ENCODE data around the gene DSCAML1. TPM values are rescaled to one million over a fixed set of nuclear protein-coding genes. Genes with fewer than 3 reads are reported as not detected.

The DSCAML1 gene
- total RNA-seq, 1 experiment from 2014 or later, result 0.15 TPM

- Histone ChIP-seq H3K14ac (ENCODE audit: insufficient read depth, low read length) (no peak overlapping the region), H4K8ac (replicated peaks; ENCODE audit: insufficient read length, low read depth, low read length) (no peak overlapping the region), H2BK5ac (ENCODE audit: insufficient read length, low read length) (no peak overlapping the region), H2BK12ac (ENCODE audit: insufficient read length, low read depth, low read length) (no peak overlapping the region), H2BK20ac (ENCODE audit: low read depth, low read length, poor library complexity, severe bottlenecking) (no peak overlapping the region), H3K9me3 (ENCODE audit: control insufficient read depth, low read depth, low read length) (peaks cover 4% of the 10 kb centered on the region), H3K23me2 (ENCODE audit: insufficient read length, low read depth, low read length, poor library complexity, severe bottlenecking) (no peaks in the 10 kb centered on the region), H2BK120ac (ENCODE audit: low read depth, low read length, poor library complexity, severe bottlenecking) (no peak overlapping the region), H3K4me1 (ENCODE audit: insufficient read depth, low read length) (no peaks in the 10 kb centered on the region), H3K4ac (ENCODE audit: low read depth, low read length) (no peak overlapping the region), H3K27ac (ENCODE audit: insufficient read length, low read depth, low read length) (no peak overlapping the region), H4K20me1 (ENCODE audit: control insufficient read depth, insufficient read depth, insufficient read length) (no peaks in the 10 kb centered on the region), H3K9ac (ENCODE audit: extremely low read depth, insufficient read length, low read length) (no peak overlapping the region), H3K18ac (ENCODE audit: insufficient read length, low read depth, low read length) (no peak overlapping the region), H2AFZ (ENCODE audit: low read length) (no peak overlapping the region), H3K79me1 (ENCODE audit: insufficient read depth, low read depth, low read length, poor library complexity, severe bottlenecking) (no peaks in the 10 kb centered on the region), H4K5ac (ENCODE audit: insufficient read length, low read depth, low read length) (no peak overlapping the region), H3K79me2 (ENCODE audit: insufficient read depth, low read length) (no peaks in the 10 kb centered on the region), H2AK5ac (ENCODE audit: insufficient read length, low read length) (no peak overlapping the region), H3K23ac (ENCODE audit: insufficient read length, low read depth, low read length) (no peak overlapping the region), H4K91ac (ENCODE audit: insufficient read length, low read depth, low read length) (no peak overlapping the region), H2BK15ac (ENCODE audit: low read depth, low read length) (no peak overlapping the region), H3K27me3 (ENCODE audit: insufficient read depth, low read length) (no peaks in the 10 kb centered on the region; the same call in 1 of the 2 replicates), H3T11ph (ENCODE audit: low read length) (no peak overlapping the region), H3K56ac (ENCODE audit: insufficient read length, low read depth, low read length) (no peak overlapping the region), H3K4me2 (ENCODE audit: insufficient read depth, insufficient read length, low read length) (no peak overlapping the region)
- Mint-ChIP-seq H3K4me1 (peaks cover 2 to 6% of the 10 kb centered on the region in 2 experiments), H3K9me3 (peaks cover 5 to 6% of the 10 kb centered on the region in 2 experiments), H3K4me3 (no peak overlapping the region), H3K36me3 (ENCODE audit: insufficient read depth in 1 of 3, low read depth in 3 of 3) (peaks cover 3 to 4% (median 3%) of the 10 kb centered on the region in 3 experiments; a peak in 4 of 7 replicates), H3K27ac (no peak overlapping the region), H3K27me3 (ENCODE audit: low read depth) (peaks cover 25% of the 10 kb centered on the region)
- WGBS (ENCODE audit: extremely low coverage, insufficient read length, low lambda C conversion rate), result no CpG with 5 or more reads among the region's 9 CpGs
- peak; percentile 14 for DNase-seq
- no peak for TF ChIP-seq CTCF (conservative IDR thresholded peaks at IDR 0.05)
These were observed 347.8 kb downstream of the DSCAML1 start for GRCh38 chr11:117449111-117449693.

All from H9 (cell line).